ENCODE results near the gene TAOK3.

The TAOK3 gene

GRCh38 chr12:118318744-118319143 is 54.0 kb downstream of the TAOK3 start:
- Histone ChIP-seq H3K4me1 (ENCODE audit: insufficient read depth, low read length, severe bottlenecking) (peaks cover 9% of the 10 kb centered on the region), H3K27me3 (ENCODE audit: insufficient read depth, low read length) (no peaks in the 10 kb centered on the region), H3K27ac (ENCODE audit: low read depth, low read length, poor library complexity, severe bottlenecking) (no peak overlapping the region), H3F3A (ENCODE audit: insufficient read depth, low read length) (no peaks in the 10 kb centered on the region), H3K4me3 (ENCODE audit: low read depth, low read length, poor library complexity, severe bottlenecking) (no peak overlapping the region), H3K79me2 (ENCODE audit: insufficient read depth, low read length) (peaks cover 34% of the 10 kb centered on the region), H3K36me3 (ENCODE audit: insufficient read depth, low read length) (peaks cover 9% of the 10 kb centered on the region; the same call in 1 of the 2 replicates), H3K9me2 (ENCODE audit: low read depth, low read length) (no peaks in the 10 kb centered on the region), H3K9ac (ENCODE audit: low read length) (no peak overlapping the region), H3K4me2 (ENCODE audit: low read length) (no peak overlapping the region), H4K20me1 (ENCODE audit: insufficient read depth, low read length) (no peaks in the 10 kb centered on the region), H2AFZ (ENCODE audit: low read length) (no peak overlapping the region), H3K9me3 (ENCODE audit: low read length) (no peaks in the 10 kb centered on the region)
- TF ChIP-seq EZH2 (IDR thresholded peaks at IDR 0.05; ENCODE audit: borderline replicate concordance, low read length), result no peak
- TF ChIP-seq, protein P1, sequence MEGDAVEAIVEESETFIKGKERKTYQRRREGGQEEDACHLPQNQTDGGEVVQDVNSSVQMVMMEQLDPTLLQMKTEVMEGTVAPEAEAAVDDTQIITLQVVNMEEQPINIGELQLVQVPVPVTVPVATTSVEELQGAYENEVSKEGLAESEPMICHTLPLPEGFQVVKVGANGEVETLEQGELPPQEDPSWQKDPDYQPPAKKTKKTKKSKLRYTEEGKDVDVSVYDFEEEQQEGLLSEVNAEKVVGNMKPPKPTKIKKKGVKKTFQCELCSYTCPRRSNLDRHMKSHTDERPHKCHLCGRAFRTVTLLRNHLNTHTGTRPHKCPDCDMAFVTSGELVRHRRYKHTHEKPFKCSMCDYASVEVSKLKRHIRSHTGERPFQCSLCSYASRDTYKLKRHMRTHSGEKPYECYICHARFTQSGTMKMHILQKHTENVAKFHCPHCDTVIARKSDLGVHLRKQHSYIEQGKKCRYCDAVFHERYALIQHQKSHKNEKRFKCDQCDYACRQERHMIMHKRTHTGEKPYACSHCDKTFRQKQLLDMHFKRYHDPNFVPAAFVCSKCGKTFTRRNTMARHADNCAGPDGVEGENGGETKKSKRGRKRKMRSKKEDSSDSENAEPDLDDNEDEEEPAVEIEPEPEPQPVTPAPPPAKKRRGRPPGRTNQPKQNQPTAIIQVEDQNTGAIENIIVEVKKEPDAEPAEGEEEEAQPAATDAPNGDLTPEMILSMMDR (IDR thresholded peaks at IDR 0.05; ENCODE audit: low read length), result no peak

- no peak overlapping the region for H3K4me3 ChIP-seq (ENCODE audit: low read depth, low read length, poor library complexity, severe bottlenecking)
- H3K4me1 ChIP-seq (ENCODE audit: insufficient read depth, low read length, severe bottlenecking), result peaks cover 15% of the 10 kb centered on the region
- H3K9me3 ChIP-seq (ENCODE audit: low read length), result no peaks in the 10 kb centered on the region
- H3K9ac ChIP-seq (ENCODE audit: low read length), result no peak overlapping the region
- no peak overlapping the region for H3K27ac ChIP-seq (ENCODE audit: low read depth, low read length, poor library complexity, severe bottlenecking)
- no peaks in the 10 kb centered on the region for H3F3A ChIP-seq (ENCODE audit: insufficient read depth, low read length)
- peaks cover 9% of the 10 kb centered on the region; the same call in 1 of the 2 replicates for H3K36me3 ChIP-seq (ENCODE audit: insufficient read depth, low read length)
- no peak overlapping the region for H2AFZ ChIP-seq (ENCODE audit: low read length)
- no peak overlapping the region for H3K4me2 ChIP-seq (ENCODE audit: low read length)
- H4K20me1 ChIP-seq (ENCODE audit: insufficient read depth, low read length), result no peaks in the 10 kb centered on the region
- H3K79me2 ChIP-seq (ENCODE audit: insufficient read depth, low read length), result peaks cover 28% of the 10 kb centered on the region
- no peak for TF ChIP-seq EZH2 (IDR thresholded peaks at IDR 0.05; ENCODE audit: borderline replicate concordance, low read length)
- TF ChIP-seq, protein P1 (IDR thresholded peaks at IDR 0.05; ENCODE audit: low read length), result no peak
- H3K9me2 ChIP-seq (ENCODE audit: low read depth, low read length), result no peaks in the 10 kb centered on the region
- no peaks in the 10 kb centered on the region for H3K27me3 ChIP-seq (ENCODE audit: insufficient read depth, low read length)
Observed at GRCh38 chr12:118317729-118318128, 55.0 kb downstream of the TAOK3 start.

DNA sequence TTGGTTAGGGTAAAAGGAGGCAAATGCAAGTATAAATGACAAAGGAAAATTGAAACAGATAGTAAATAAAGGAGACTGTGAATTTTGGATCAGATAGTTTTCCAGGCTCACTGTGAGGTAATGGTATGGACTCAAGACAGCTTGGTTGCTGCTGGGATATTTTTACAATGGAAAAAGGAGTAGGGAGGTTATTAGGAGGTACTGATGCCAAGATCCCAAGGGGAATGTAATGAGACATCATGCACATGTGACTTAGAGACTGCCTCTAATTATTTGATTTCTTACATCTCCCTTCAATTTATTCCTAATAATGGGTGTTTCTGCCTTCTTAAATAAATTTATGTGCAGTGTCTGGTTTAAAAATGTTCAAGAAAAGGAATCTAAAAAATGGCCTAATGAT is 56.9 kb downstream of the TAOK3 start:
- Histone ChIP-seq H2AFZ (ENCODE audit: low read length) (no peak overlapping the region), H4K20me1 (ENCODE audit: insufficient read depth, low read length) (no peaks in the 10 kb centered on the region), H3K4me1 (ENCODE audit: insufficient read depth, low read length, severe bottlenecking) (peaks cover 22% of the 10 kb centered on the region), H3K9me3 (ENCODE audit: low read length) (no peaks in the 10 kb centered on the region), H3K36me3 (ENCODE audit: insufficient read depth, low read length) (peaks cover 9% of the 10 kb centered on the region; the same call in 1 of the 2 replicates), H3K9me2 (ENCODE audit: low read depth, low read length) (no peaks in the 10 kb centered on the region), H3K4me2 (ENCODE audit: low read length) (no peak overlapping the region), H3F3A (ENCODE audit: insufficient read depth, low read length) (no peaks in the 10 kb centered on the region), H3K4me3 (ENCODE audit: low read depth, low read length, poor library complexity, severe bottlenecking) (no peak overlapping the region), H3K79me2 (ENCODE audit: insufficient read depth, low read length) (peaks cover 25% of the 10 kb centered on the region), H3K9ac (ENCODE audit: low read length) (no peak overlapping the region), H3K27ac (ENCODE audit: low read depth, low read length, poor library complexity, severe bottlenecking) (no peak overlapping the region), H3K27me3 (ENCODE audit: insufficient read depth, low read length) (no peaks in the 10 kb centered on the region)
- no peak for TF ChIP-seq EZH2 (IDR thresholded peaks at IDR 0.05; ENCODE audit: borderline replicate concordance, low read length)
- TF ChIP-seq, protein P1 (IDR thresholded peaks at IDR 0.05; ENCODE audit: low read length), result no peak

Data from OCI-LY1 (cell line).